Activated T-helper 1 cell treated with anti-CD3 and anti-CD28 coated beads, Interleukin-12 subunit alpha, Interleukin-12 subunit beta, Interleukin-2, Interleukin-4 antibody, amounts not matched to agents 30 ng/mL and 10 ng/mL and 1 ng/mL, durations not matched to agents 14 hours and 24 hours and 36 hours (primary cell): ENCODE data around the gene SYCE3. TPM values are rescaled to one million over a fixed set of nuclear protein-coding genes. Genes with fewer than 3 reads are reported as not detected.

Source experiments
- DNase-seq: peaks from one replicate; pipeline ENCODE4 v3.0.0; 2021; ENCODE audit warnings: low spot score
- H3K27ac Mint-ChIP-seq: one replicate; pipeline ENCODE4 v1.8.0; 2021; ENCODE audit warnings: mild to moderate bottlenecking, mixed read lengths
- H3K27me3 Mint-ChIP-seq: one replicate; pipeline ENCODE4 v1.8.0; 2022; ENCODE audit warnings: mild to moderate bottlenecking, moderate library complexity, mixed read lengths; ENCODE audit not compliant: insufficient read depth
- H3K36me3 Mint-ChIP-seq: one replicate; pipeline ENCODE4 v1.8.0; 2021; ENCODE audit warnings: low read depth, mixed read lengths
- H3K4me1 Mint-ChIP-seq: one replicate; pipeline ENCODE4 v1.8.0; 2021; ENCODE audit warnings: low read depth, mixed read lengths
- H3K4me3 Mint-ChIP-seq: one replicate; pipeline ENCODE4 v1.8.0; 2021; ENCODE audit warnings: mild to moderate bottlenecking, moderate library complexity, mixed read lengths
- H3K9me3 Mint-ChIP-seq: one replicate; pipeline ENCODE4 v1.8.0; 2021; ENCODE audit warnings: mixed read lengths
- intact Hi-C: fragments of 100-400 bp; cut with micrococcal nuclease; formaldehyde crosslinking; loops from one replicate; pipeline ENCODE4 v1.15.1; 2024
- total RNA-seq: library from RNA; stranded (reverse); gene quantifications from 2 replicates; pipeline ENCODE4 v1.2.3, GENCODE V29; 2022

SYCE3 gene
- total RNA-seq, 1 donor from 2014 or later: 0.83 TPM

DNA sequence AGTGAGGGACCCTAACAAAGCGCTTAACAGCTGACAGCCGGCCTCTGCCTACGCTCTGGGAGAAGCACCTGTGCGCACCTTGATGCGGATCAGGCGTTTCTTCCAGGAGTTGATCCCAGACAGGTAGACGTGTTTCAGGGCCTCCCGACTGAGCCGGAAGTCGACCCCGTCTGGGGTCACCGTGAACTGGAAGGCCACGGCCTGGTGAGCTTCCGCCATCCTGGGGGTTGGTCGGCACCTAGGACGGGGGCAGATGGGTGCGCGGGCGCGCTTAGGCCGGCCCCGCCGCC lies 14.9 kb upstream of the SYCE3 start:
- no peaks in the 10 kb centered on the region for H3K9me3 Mint-ChIP-seq
- no peak overlapping the region for H3K4me3 Mint-ChIP-seq
- intact Hi-C loops: no loop called here
- peaks cover 15% of the 10 kb centered on the region for H3K4me1 Mint-ChIP-seq
- H3K36me3 Mint-ChIP-seq: peaks cover 30% of the 10 kb centered on the region
- H3K27me3 Mint-ChIP-seq: no peaks in the 10 kb centered on the region
- H3K27ac Mint-ChIP-seq: no peak overlapping the region
- no peak for DNase-seq

DNA sequence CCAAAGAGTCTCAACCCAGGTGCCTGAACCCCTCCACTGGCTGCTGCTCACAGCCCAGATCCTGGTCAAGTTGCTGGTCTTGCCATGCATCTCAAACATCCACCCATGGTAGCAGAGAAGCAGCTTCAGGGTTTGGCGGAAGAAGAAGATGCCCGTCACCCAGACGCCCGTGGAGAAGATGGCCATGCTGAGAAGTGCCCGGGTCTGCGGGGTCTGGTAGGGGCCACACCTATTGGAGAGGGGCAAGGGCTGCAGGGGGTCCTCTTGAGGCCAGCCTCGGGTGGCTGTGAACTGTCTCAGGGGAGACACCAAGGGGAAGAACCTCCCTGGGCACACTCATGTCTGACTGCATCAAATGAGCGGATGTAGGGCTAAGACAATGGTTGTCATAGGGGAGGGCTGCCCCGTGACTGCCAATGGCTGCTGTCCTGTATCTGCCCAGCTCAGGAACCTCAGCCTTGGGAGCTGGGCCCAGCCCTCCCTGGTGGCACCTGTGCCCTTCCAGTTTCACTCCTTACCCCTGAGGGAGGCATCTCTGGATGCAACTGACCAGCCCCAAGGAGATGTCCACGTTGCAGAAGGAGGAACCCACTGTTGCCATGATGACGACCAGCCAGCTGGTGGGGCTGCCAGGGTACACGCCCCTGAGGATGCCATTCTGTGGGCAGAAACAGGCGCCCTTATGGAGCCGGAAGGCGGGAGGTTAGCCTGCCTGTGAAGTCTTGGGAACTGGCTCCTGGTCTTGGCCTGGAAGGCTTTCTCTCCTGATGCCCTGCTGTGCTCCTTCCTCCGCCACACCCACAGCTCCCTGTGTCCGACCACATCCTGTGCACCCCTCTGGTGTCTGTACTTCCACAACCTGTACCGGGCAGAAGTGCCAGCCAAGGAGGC lies 14.3 kb upstream of the SYCE3 start:
- DNase-seq: no peak
- Mint-ChIP-seq H3K36me3 (peaks cover 34% of the 10 kb centered on the region), H3K9me3 (no peaks in the 10 kb centered on the region), H3K27me3 (no peaks in the 10 kb centered on the region), H3K27ac (no peak overlapping the region), H3K4me1 (peaks cover 15% of the 10 kb centered on the region), H3K4me3 (no peak overlapping the region)
- intact Hi-C loops: no loop called here

DNA sequence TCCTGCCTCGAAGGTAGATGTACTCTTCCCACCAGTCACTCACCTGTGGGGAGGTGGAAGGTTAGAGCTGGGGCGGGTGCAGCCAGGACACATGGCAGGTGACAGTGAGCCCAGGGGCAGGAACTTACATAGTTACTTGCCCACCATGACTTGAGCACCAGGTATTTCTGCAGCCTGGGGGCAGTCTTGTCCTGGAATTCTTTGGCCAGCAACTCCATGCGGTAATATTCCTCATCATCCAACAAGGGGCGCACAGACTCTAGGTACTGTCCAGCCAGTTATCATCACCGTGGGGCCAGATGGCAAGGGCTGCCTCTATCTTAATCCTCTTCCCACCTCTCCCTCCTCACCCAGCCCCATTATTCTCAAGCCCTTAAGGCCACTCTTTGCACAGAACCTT lies 13.4 kb upstream of the SYCE3 start:
- intact Hi-C loops: no loop called here
- H3K9me3 Mint-ChIP-seq: no peaks in the 10 kb centered on the region
- no peak for DNase-seq
- H3K4me1 Mint-ChIP-seq: peaks cover 8% of the 10 kb centered on the region
- H3K4me3 Mint-ChIP-seq: no peak overlapping the region
- H3K36me3 Mint-ChIP-seq: peaks cover 35% of the 10 kb centered on the region
- no peaks in the 10 kb centered on the region for H3K27me3 Mint-ChIP-seq
- H3K27ac Mint-ChIP-seq: no peak overlapping the region

DNA sequence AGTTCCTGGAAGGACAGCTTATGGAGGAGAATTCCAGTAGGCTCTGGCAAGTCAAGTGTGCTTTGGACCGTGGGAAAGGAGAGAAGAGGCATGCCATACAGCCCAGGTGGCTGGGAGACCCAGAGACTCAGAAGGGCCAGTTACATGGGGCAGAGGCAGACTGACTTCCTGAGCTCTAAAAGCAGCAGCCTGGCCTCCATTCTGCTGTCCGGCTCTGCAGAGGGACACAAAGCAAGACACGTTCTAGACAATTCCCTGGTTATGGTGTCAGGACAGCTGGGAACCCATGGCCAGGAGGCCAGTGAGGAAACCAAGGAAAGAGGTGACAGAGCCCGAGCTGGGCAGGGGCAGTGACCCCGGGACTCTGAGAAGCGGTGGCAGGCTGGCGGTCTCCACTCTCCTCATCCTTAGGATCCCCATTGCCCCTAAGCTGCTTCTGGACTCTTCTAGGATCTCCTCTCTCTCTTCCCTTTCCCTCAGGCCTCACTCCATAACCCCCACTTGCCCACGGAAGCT lies 12.8 kb upstream of the SYCE3 start:
- Mint-ChIP-seq H3K9me3 (no peaks in the 10 kb centered on the region), H3K27ac (no peak overlapping the region), H3K4me1 (peaks cover 6% of the 10 kb centered on the region), H3K27me3 (no peaks in the 10 kb centered on the region), H3K36me3 (peaks cover 37% of the 10 kb centered on the region), H3K4me3 (no peak overlapping the region)
- intact Hi-C loops: no loop called here
- DNase-seq: no peak

DNA sequence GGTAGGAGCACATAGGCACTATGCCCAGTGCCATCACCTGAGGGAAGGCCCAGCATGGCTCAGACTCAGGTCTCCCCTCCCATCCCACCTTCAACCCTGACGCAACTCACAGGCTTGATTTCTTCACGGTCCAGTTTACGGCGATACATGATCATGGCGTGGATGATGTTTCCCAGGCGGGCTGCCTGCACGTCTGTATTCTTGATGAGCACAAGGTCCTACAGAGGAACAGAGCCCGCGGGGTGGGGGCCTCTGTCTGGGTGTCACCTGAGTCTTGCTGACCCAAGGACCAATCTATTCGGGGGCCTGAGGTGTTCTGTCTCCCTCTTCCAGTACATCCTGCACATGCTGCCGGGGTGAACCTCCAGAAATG lies 11.7 kb upstream of the SYCE3 start:
- no peak for DNase-seq
- Mint-ChIP-seq H3K9me3 (no peaks in the 10 kb centered on the region), H3K27me3 (no peaks in the 10 kb centered on the region), H3K27ac (no peak overlapping the region), H3K4me3 (no peak overlapping the region), H3K36me3 (peaks cover 34% of the 10 kb centered on the region), H3K4me1 (no peaks in the 10 kb centered on the region)
- intact Hi-C loops: no loop called here

DNA sequence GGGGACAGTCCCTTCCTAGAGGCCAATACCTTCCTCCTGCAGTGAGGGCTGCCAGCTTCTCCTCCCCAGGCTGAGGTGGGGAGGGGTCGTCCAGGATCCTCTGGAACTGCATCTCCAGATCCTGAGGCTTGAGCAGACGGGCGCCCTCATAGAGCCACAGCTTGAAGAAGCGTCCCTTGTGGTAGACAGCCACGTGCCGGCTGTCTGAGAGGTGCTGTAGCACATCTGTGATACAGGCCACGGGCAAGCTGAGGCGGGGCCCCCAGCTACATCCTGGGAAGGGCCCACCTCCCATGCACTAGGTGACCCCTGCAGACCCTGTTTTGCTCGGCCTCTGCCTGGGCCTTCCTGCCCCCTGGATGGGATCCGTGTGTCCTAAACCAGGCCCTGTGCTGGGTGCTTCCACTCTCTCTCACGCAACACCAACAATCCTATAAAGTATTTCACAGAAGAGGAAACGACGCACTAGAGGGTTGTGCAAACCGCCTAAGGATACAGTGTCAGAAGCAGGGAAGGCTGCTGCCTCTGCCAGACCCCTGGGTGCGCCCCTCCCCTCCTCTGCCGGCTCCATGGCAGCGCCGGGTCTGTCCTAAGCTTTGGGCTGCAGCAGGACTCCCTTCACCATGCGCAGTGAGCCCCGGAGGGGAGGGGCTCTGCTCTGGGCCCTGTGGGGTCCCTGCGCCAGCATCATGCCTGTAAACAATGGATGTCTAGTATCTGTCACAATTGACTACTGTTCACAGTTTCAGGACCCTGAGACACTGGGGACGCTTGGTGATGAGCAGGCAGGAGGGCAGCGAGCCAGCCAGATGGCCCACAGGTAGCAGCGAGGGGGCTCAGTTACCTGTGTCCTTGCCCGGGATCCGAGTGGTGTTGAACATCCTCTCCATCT lies 11.0 kb upstream of the SYCE3 start:
- no peak overlapping the region for H3K4me3 Mint-ChIP-seq
- no peaks in the 10 kb centered on the region for H3K27me3 Mint-ChIP-seq
- H3K36me3 Mint-ChIP-seq: peaks cover 38% of the 10 kb centered on the region
- no peaks in the 10 kb centered on the region for H3K4me1 Mint-ChIP-seq
- intact Hi-C loops: no loop called here
- H3K27ac Mint-ChIP-seq: no peak overlapping the region
- no peaks in the 10 kb centered on the region for H3K9me3 Mint-ChIP-seq
- DNase-seq: no peak

DNA sequence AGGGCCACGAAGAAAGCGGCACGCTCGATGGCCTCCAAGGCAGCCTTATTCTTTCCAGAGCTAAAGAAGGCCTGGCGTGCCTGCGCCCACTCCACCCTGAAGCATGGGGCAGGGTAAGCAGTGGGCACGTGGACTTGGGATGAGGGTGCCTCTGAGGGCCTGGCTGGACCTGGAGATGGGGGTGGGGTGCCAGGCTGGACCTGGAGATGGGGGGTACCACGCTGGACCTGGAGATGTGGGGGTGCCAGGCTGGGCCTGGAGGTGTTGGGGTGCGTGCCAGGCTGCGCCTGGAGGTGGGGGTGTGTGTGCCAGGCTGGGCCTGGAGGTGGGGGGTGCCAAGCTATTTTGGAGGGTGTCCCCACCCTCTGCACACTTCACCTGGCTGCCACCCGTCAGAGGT lies 10.2 kb upstream of the SYCE3 start:
- H3K4me3 Mint-ChIP-seq: no peak overlapping the region
- H3K9me3 Mint-ChIP-seq: no peaks in the 10 kb centered on the region
- DNase-seq: no peak
- no peaks in the 10 kb centered on the region for H3K27me3 Mint-ChIP-seq
- peaks cover 38% of the 10 kb centered on the region for H3K36me3 Mint-ChIP-seq
- no peaks in the 10 kb centered on the region for H3K4me1 Mint-ChIP-seq
- intact Hi-C loops: no loop called here
- H3K27ac Mint-ChIP-seq: no peak overlapping the region

DNA sequence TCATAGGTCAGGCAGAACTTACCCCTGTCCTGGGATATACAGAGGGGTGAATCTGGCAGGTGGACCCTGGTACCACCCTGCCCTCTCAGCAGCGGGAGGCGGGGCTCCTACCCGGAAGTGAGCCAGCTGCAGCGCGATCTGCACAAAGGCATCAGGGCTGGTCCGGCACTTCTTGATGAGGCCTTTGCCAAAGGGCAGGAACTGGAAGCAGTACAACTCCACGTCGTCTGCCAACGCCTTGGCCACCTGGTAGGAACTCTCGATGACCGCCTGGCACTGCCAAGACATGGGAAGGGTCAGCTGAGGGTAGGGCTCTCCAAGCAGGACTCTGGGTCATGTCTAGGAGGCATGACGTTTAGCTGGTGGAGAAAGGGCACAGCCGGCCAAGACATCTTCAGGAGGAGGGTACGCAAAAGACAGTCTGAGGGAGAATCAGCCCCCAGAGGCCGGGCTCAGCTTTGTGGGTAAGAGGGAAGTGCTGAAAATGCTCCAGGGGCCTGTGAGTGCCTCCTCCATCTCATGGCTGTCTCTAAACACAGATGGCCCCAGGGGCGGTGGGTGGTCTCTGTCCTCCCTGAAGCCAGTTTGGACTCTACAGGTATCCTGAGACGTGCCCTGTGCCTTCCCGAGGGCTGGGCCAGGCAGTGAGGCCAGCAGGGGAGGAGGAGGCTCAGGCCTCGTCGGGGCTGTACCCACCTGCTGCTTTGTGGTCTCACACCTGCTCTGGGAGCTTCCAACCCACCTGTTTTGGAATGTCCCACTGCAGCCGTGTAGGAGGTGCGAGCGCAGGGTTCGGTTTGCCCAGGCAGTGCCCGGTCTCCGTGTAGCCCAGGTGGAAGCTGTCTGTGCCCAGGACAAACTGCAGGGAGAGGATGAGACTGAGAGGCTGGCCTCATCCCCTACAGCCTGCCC lies 8.8 kb upstream of the SYCE3 start:
- DNase-seq: no peak
- Mint-ChIP-seq H3K4me1 (no peaks in the 10 kb centered on the region), H3K27me3 (peaks cover under 1% of the 10 kb centered on the region), H3K27ac (no peak overlapping the region), H3K36me3 (peaks cover 38% of the 10 kb centered on the region), H3K9me3 (no peaks in the 10 kb centered on the region), H3K4me3 (no peak overlapping the region)
- intact Hi-C loops: no loop called here

DNA sequence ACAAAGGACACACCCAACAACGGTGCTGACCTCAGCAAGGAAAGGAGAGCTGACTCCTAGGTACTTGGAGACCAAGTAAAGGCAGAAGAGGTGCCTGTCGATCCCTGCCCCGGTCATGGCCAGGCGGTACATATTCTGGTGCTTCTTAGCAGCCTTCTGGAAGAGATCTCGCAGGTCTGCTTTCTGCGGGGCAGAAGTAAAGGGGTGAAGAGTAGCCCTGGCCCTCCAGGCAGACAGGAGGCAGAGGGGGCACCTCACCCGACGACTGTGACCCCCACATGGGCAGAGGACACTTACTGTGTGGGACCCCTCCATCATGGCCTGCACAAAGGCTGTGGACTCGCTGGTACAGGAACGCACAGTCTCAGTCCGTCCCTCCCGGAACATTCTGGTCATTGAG lies 8.1 kb upstream of the SYCE3 start:
- peaks cover 33% of the 10 kb centered on the region for H3K36me3 Mint-ChIP-seq
- DNase-seq: no peak
- intact Hi-C loops: no loop called here

DNA sequence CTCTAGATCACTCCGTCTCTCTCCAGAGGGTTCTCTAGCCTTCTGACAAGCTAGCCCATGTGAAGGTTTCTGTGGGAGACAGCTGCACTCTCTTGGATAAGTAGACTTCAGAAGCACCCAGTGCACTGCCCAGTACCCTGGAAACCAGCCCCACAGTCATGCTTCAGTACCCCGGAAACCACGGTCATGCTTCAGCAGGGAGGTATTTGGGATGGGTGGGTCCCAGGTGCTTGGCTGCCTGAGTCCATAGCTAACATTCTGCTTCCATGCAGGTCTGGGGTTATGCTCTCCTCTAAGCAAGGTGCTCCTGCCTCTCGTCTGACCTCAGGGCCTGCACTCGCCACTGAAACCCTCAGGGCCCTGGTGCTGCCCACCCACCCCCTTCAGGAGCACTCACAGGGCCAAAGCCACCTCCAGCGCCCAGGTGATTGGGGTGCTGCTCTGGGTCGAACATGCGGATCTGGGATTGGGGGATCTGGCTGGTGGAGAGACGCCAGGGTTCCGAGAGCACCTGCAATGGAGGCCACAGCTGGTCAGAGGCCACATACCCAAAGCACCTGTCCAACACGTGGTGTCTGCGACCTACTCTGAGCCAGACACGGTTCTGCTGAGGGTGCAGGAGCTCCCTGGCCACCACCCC lies 7.3 kb upstream of the SYCE3 start:
- intact Hi-C loops: no loop called here
- Mint-ChIP-seq H3K36me3 (peaks cover 27% of the 10 kb centered on the region), H3K27me3 (peaks cover 3% of the 10 kb centered on the region), H3K9me3 (no peaks in the 10 kb centered on the region), H3K4me3 (no peak overlapping the region), H3K27ac (no peak overlapping the region), H3K4me1 (no peaks in the 10 kb centered on the region)
- no peak for DNase-seq

More for the DNA sequence above, 8.1 kb upstream of the SYCE3 start:
- no peak overlapping the region for H3K27ac Mint-ChIP-seq
- peaks cover 3% of the 10 kb centered on the region for H3K27me3 Mint-ChIP-seq
- H3K4me3 Mint-ChIP-seq: no peak overlapping the region
- H3K4me1 Mint-ChIP-seq: no peaks in the 10 kb centered on the region
- no peaks in the 10 kb centered on the region for H3K9me3 Mint-ChIP-seq

DNA sequence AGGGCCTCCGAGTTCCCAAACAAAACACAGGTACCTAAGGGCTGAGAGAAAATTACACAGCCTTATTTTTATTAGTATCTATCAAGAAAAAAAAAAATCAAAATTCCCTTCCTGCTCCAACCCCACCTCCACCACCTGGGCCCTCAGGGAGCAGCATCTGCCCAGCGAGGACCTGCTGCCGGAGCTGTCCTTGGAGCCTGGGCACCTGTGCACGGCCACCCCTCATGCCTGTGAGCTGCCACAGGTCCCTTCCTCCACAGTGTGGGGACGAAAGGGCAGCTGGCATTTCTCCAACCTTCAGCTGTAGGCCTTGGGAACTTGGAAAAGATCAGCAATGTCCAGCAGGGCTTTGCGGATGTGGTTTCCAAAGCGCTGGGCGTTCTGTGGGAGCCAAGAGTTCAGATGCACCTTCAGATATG lies 6.3 kb upstream of the SYCE3 start:
- Mint-ChIP-seq H3K4me1 (no peaks in the 10 kb centered on the region), H3K36me3 (peaks cover 27% of the 10 kb centered on the region), H3K27ac (no peak overlapping the region), H3K4me3 (no peak overlapping the region), H3K27me3 (peaks cover 3% of the 10 kb centered on the region), H3K9me3 (no peaks in the 10 kb centered on the region)
- intact Hi-C loops: no loop called here
- DNase-seq: no peak

DNA sequence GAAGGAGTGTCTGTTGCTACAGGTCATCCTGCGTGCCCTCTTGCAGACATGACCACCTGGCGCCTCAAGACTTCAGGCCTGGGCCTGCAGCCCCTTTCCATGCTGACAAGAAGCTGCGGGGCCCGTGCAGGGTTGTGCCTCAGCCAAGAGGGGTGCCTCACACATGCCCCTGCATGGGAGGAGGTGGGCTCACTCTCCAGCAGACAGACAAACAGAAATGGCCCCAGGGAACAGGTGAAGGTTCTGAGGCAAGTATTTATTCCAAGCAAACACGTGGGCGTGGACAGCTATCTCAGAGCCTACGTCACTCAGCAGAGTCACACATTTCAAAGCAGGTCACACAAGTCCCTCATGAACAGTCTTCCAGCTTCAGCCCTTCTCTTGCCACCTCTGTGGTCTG lies 5.9 kb upstream of the SYCE3 start:
- intact Hi-C loops: no loop called here
- peaks cover 3% of the 10 kb centered on the region for H3K27me3 Mint-ChIP-seq
- H3K27ac Mint-ChIP-seq: no peak overlapping the region
- no peaks in the 10 kb centered on the region for H3K9me3 Mint-ChIP-seq
- no peak overlapping the region for H3K4me3 Mint-ChIP-seq
- H3K4me1 Mint-ChIP-seq: peaks cover under 1% of the 10 kb centered on the region
- peaks cover 27% of the 10 kb centered on the region for H3K36me3 Mint-ChIP-seq
- no peak for DNase-seq
